Aortic smooth muscle cell (primary cell): ENCODE results near the gene RNF215. TPM values are rescaled to one million over a fixed set of nuclear protein-coding genes. Genes with fewer than 3 reads are reported as not detected.

ENCODE experiments used
- total RNA-seq: library from RNA; depleted of rRNA; stranded (reverse); fragments of >200 nt; gene quantifications from 2 replicates; pipeline ENCODE4 v1.2.3, GENCODE V29; 2014

Gene RNF215
- 21.0 and 25.9 TPM in 2 replicates for total RNA-seq

DNA sequence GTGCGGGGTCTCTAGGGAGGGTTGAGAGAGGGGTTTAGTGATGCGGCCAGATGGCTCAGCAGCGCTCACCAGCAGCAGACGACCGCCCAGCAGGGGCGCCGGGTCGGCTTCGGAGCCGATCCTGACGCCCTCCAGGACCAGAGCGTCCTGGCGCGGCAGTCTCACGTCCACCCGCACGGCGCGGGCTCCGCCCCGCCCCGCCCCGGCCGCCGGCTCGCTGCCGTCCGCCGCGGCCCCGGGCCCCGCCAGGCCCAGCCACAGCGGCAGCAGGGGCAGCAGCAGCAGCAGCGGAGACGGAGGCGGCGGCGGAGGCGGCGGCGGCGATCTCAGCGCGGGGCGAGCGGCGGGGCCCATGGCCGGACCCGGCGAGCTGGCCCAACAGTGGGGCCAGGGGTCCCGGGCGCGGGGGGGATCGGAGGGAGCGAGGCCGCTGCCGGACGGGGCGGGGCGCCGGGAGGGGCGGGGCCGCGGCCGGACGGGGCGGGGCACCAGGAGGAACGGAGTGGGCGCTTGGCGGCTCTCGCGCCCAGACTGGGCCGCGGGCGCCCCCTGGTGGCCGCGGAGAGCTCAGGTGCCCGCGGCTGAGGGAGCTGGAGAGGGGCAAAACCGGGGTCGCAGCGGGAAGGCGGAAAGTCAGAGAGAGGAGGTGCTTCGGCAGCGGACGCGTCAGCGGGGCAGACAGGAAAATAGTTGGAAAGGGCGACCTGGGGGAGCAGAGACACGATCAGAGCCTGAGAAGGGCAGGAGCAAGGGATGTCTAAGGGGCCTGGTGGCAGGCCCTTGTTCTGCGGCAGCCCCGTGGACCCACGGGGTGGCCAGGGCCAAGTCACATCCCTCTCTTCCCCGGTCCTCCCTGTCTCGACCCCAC, at the start of gene RNF215:
TSS of gene RNF215 (minus strand) at position 452 of the 868 bp plus-strand sequence. CDS start at position 354, 98 bp downstream.

DNA sequence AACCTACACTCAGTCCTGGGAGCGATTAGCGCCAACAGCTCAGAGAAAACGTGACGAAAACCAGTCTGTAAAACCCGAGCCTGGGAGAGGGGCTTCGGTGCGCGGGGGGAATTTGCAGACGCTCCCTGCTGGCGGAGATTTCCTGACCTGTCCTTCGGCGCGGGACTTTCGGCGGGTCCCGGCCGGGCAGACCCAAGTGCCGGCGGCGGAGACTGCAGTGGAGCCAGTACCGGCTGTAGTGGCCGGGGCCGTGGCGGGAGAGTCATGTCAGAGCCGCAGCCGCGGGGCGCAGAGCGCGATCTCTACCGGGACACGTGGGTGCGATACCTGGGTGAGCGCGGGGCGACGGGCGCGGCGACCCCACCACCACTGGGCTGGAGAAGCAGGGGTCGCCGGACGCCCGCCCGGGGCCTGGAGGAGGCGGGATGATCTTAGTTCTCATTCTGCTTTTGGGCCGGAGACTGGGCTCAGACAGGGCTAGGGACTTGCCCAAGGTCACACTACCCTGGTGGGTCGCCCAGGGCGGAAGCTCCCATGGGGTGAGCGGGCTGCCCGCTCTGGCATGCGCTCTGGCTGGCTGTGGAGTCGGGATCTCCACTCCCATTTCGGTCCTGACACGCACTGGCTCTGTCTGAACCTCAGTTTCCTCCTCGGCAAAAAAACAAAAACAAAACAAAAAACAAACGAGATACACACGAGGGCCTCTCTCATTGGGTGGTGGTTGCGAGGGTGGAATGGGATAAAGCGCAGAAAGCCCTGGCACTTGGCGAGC, 38.6 kb upstream of the RNF215 start, which contains the start of gene MTFP1:
TSS of gene MTFP1 (plus strand) at position 153 of the 772 bp plus-strand sequence. CDS start at position 265, 112 bp downstream.

DNA sequence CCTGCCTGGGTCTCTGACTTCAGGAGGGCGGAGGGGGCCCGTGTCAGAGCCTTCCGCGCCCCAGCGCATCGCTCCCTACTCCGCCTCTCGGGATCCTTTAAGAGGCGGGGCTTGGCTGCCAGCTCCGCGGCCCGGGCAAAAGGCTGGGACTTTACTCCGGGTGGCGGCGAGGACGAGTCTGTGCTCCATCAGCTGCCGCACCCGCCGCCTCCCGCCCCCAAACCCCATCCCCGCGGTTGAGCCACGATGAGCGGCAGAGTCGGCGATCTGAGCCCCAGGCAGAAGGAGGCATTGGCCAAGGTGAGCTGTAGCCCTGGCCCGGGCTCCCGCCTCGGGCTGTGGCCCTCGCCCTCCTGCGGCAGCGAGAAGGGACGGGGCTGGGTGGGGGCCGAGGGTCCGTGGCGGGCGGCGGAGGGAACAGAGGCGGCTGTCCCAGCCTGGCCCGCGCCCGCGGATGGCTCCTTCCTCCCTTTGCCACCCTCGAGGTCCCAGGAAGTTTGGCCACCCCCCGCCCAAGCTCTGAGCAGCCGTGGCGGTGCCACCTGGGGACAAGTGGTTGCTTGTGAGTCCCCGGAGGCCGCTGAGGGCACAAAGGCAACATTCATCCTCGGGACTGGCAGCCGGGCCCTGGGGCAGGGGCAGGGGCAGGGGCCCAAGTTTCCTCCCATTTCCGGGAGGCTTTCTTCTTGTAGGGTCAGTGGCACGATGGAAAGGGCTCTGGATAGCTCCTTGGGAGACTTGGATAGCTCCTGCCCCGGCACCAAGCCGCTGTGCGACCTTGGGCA, 9.9 kb upstream of the RNF215 start, which contains the start of gene SEC14L2:
TSS of gene SEC14L2 (plus strand) at position 148 of the 785 bp plus-strand sequence. CDS start at position 247, 99 bp downstream.

DNA sequence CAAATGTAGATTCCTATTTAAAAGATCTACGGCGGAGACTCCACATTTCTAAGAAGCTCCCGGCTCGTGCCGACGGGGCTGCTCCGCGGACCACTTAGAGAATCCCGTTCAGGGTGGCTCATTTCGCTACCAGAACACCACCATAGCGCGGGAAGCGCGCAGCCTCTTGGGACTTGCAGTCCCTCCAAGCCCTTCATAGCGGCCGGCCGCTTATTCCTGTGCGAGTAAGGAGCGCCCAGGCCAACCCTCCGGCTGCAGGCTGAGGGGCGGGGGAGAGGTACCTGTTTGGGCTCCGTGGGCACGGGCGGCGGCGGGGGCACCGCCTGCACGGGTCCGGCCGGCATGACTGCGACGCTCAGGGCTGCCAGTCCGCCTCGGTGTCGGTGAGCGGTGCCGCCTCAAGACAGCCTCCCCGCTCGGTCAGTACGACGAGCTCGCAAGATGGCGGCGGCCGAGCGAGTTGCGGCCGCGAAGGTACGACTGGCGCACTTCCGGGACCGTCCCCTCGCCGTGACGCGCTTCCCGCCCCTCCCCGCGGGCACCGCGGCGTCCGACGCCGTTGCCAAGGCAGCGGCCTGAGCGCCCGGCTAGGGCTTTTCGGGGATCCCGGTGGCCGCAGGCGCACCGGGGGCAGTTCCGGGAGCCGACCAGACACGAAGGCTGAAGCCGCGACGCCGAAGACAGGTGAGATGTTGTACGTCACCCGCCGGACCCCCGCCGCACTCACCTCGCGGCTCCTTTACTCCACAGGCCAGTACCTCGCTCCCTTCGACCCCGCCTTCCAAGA, 30.6 kb downstream of the RNF215 start, which contains the start of the genes CCDC157 and SF3A1:
TSS of gene CCDC157 (plus strand) at position 559 of the 787 bp plus-strand sequence. CDS start 8,994 bp downstream, outside the sequence.
TSS of gene SF3A1 (minus strand) at position 446 of the 787 bp plus-strand sequence. CDS start at position 344, 102 bp downstream.

Other genes starting within 250 kb of the RNF215 start
- gene LIF, start 140.7 kb downstream of the RNF215 start, total RNA-seq, result 13.5 and 49.1 TPM in 2 replicates
- gene OSM, start 120.6 kb downstream of the RNF215 start, total RNA-seq, result not detected in 2 replicates
- gene CASTOR1, start 97.9 kb downstream of the RNF215 start, total RNA-seq, result 3.6 and 5.9 TPM in 2 replicates
- 7.0 and 8.5 TPM in 2 replicates for gene TBC1D10A, start 60.5 kb downstream of the RNF215 start, total RNA-seq
- 25.5 and 28.1 TPM in 2 replicates for gene SF3A1, start 30.5 kb downstream of the RNF215 start, total RNA-seq
- 1.2 and 2.4 TPM in 2 replicates for gene CCDC157, start 30.4 kb downstream of the RNF215 start, total RNA-seq
- 10.2 and 11.6 TPM in 2 replicates for gene SEC14L2, start 9.6 kb upstream of the RNF215 start, total RNA-seq
- 3.1 and 5.4 TPM in 2 replicates for gene MTFP1, start 38.4 kb upstream of the RNF215 start, total RNA-seq
- gene SEC14L3, start 84.6 kb upstream of the RNF215 start, total RNA-seq, result not detected in 2 replicates
- under 0.01 TPM in 1 of 2 replicates, not detected in the other for gene SEC14L4, start 118.3 kb upstream of the RNF215 start, total RNA-seq
- 0.12 and 0.13 TPM in 2 replicates for gene SEC14L6, start 159.3 kb upstream of the RNF215 start, total RNA-seq
- 0.06 TPM in 1 of 2 replicates, not detected in the other for gene GAL3ST1, start 187.3 kb upstream of the RNF215 start, total RNA-seq
- gene PES1, start 204.5 kb upstream of the RNF215 start, total RNA-seq, result 80.8 and 106 TPM in 2 replicates
- gene TCN2, start 219.8 kb upstream of the RNF215 start, total RNA-seq, result 6.8 and 7.7 TPM in 2 replicates
- 15.2 and 18.9 TPM in 2 replicates for gene SLC35E4, start 248.4 kb upstream of the RNF215 start, total RNA-seq